Measurements from ENCODE around the gene NR1H2. TPM values are rescaled to one million over a fixed set of nuclear protein-coding genes. Genes with fewer than 3 reads are reported as not detected.
"Not testable (repeated sequence)": the region's sequence is repeated elsewhere in the genome, so short reads cannot be mapped to it uniquely, and the experiment has no call there.

The NR1H2 gene
- total RNA-seq: 10 to 100 TPM; 55.2 to 62.2 TPM

GRCh38 chr19:50376166-50377050 lies at the start of gene NR1H2:
Gene NR1H2 (plus strand): TSS chr19:50376457. CDS start chr19:50377606, 1,149 bp downstream.
- H3K4me1 Mint-ChIP-seq: peaks cover 23% of the 10 kb centered on the region
- no peaks in the 10 kb centered on the region for H3K27me3 Mint-ChIP-seq
- peak; percentile 95 for DNase-seq
- POLR2A ChIA-PET: no interaction called here
- H3K9me3 Mint-ChIP-seq: no peaks in the 10 kb centered on the region
- CTCF ChIA-PET: interaction anchor here (0.6 to 1.6 kb wide), 5 partner anchors 12 to 81 kb away, joined by 3 to 9 read pairs (median 4); no protein-coding TSS in a partner anchor
- H3K27ac Mint-ChIP-seq: peak within 1 kb of the TSS; percentile 99
- H3K36me3 Mint-ChIP-seq (ENCODE audit: low read depth): peaks cover 28% of the 10 kb centered on the region
- H3K4me3 Mint-ChIP-seq: peak within 1 kb of the TSS; percentile 92

GRCh38 chr19:50327013-50327412 lies 49.2 kb upstream of the NR1H2 start:
- ChIA-PET CTCF (interaction anchor here (0.8 kb wide), 1 partner anchor 11 kb away, joined by 3 read pairs; no protein-coding TSS in a partner anchor), POLR2A (no interaction called here)
- peaks cover 50% of the 10 kb centered on the region for H3K4me1 Mint-ChIP-seq
- no peak for DNase-seq
- H3K36me3 Mint-ChIP-seq (ENCODE audit: low read depth): peaks cover 14% of the 10 kb centered on the region
- peaks cover 4% of the 10 kb centered on the region for H3K9me3 Mint-ChIP-seq
- H3K27me3 Mint-ChIP-seq: peaks cover 23% of the 10 kb centered on the region
- peak overlapping the region; percentile 60 for H3K27ac Mint-ChIP-seq
- H3K4me3 Mint-ChIP-seq: peak overlapping the region; percentile 39

- H3K27me3 Mint-ChIP-seq: peaks cover 23% of the 10 kb centered on the region
Measured at GRCh38 chr19:50327461-50328223, 48.6 kb upstream of the NR1H2 start.

GRCh38 chr19:50328224-50328872 lies 47.9 kb upstream of the NR1H2 start:
- Mint-ChIP-seq H3K36me3 (ENCODE audit: low read depth) (peaks cover 16% of the 10 kb centered on the region), H3K4me1 (peaks cover 60% of the 10 kb centered on the region), H3K4me3 (no peak overlapping the region), H3K27ac (no peak overlapping the region), H3K27me3 (peaks cover 23% of the 10 kb centered on the region), H3K9me3 (peaks cover 4% of the 10 kb centered on the region)
- POLR2A ChIA-PET: no interaction called here
- DNase-seq: no peak
- CTCF ChIA-PET: interaction anchor here (0.6 to 1.8 kb wide), 10 partner anchors 9 to 341 kb away, joined by 3 to 12 read pairs (median 4); no protein-coding TSS in a partner anchor

More at GRCh38 chr19:50327461-50328223, 48.6 kb upstream of the NR1H2 start:
- Mint-ChIP-seq H3K36me3 (ENCODE audit: low read depth) (peaks cover 16% of the 10 kb centered on the region), H3K9me3 (peaks cover 4% of the 10 kb centered on the region), H3K27ac (peak overlapping the region; percentile 78), H3K4me1 (peaks cover 56% of the 10 kb centered on the region), H3K4me3 (peak overlapping the region; percentile 39)
- no peak for DNase-seq
- POLR2A ChIA-PET: no interaction called here
- CTCF ChIA-PET: interaction anchor here (1.0 to 1.8 kb wide), 5 partner anchors 9 to 90 kb away, joined by 3 to 12 read pairs (median 5); no protein-coding TSS in a partner anchor

GRCh38 chr19:50328873-50329145 lies 47.4 kb upstream of the NR1H2 start:
- Mint-ChIP-seq H3K9me3 (peaks cover 4% of the 10 kb centered on the region), H3K36me3 (ENCODE audit: low read depth) (peaks cover 16% of the 10 kb centered on the region), H3K4me3 (peak overlapping the region; percentile 83), H3K4me1 (peaks cover 65% of the 10 kb centered on the region), H3K27me3 (peaks cover 23% of the 10 kb centered on the region), H3K27ac (no peak overlapping the region)
- no peak for DNase-seq
- POLR2A ChIA-PET: no interaction called here
- CTCF ChIA-PET: interaction anchor here (0.6 to 1.8 kb wide), 14 partner anchors 10 to 341 kb away, joined by 3 to 12 read pairs (median 4); no protein-coding TSS in a partner anchor

GRCh38 chr19:50329146-50329925 lies 46.9 kb upstream of the NR1H2 start, which contains the start of gene KCNC3:
Gene KCNC3 (minus strand): TSS chr19:50329377. CDS start chr19:50329082, 295 bp downstream.
- Mint-ChIP-seq H3K27me3 (peaks cover 23% of the 10 kb centered on the region), H3K9me3 (peaks cover 4% of the 10 kb centered on the region), H3K4me3 (peak within 1 kb of the TSS; percentile 83), H3K27ac (peak within 1 kb of the TSS; percentile 89), H3K36me3 (ENCODE audit: low read depth) (peaks cover 16% of the 10 kb centered on the region), H3K4me1 (peaks cover 69% of the 10 kb centered on the region)
- ChIA-PET CTCF (interaction anchor here (0.6 to 1.8 kb wide), 13 partner anchors 9 to 342 kb away, joined by 3 to 12 read pairs (median 4); no protein-coding TSS in a partner anchor), POLR2A (no interaction called here)
- DNase-seq: peak; percentile 98

- peaks cover 71% of the 10 kb centered on the region for H3K4me1 Mint-ChIP-seq
- peaks cover 16% of the 10 kb centered on the region for H3K36me3 Mint-ChIP-seq (ENCODE audit: low read depth)
- peaks cover 23% of the 10 kb centered on the region for H3K27me3 Mint-ChIP-seq
- H3K9me3 Mint-ChIP-seq, DNase-seq, POLR2A ChIA-PET: not testable (repeated sequence)
- CTCF ChIA-PET: interaction anchor here (1.0 to 1.7 kb wide), 5 partner anchors 9 to 182 kb away, joined by 3 to 7 read pairs (median 5); no protein-coding TSS in a partner anchor
- H3K4me3 Mint-ChIP-seq: peak overlapping the region; percentile 83
- H3K27ac Mint-ChIP-seq: peak overlapping the region; percentile 89
Measured at GRCh38 chr19:50329926-50330294, 46.3 kb upstream of the NR1H2 start.

- ChIA-PET POLR2A (no interaction called here), CTCF (no interaction called here)
- peak; percentile 89 for DNase-seq
- Mint-ChIP-seq H3K9me3 (peaks cover 9% of the 10 kb centered on the region), H3K36me3 (ENCODE audit: low read depth) (peaks cover 16% of the 10 kb centered on the region), H3K27ac (peak overlapping the region; percentile 91), H3K4me1 (peaks cover 78% of the 10 kb centered on the region), H3K4me3 (peak overlapping the region; percentile 83), H3K27me3 (peaks cover 23% of the 10 kb centered on the region)
Measured at GRCh38 chr19:50330365-50331078, 45.7 kb upstream of the NR1H2 start.

GRCh38 chr19:50331221-50331993 lies 44.9 kb upstream of the NR1H2 start:
- peaks cover 76% of the 10 kb centered on the region for H3K4me1 Mint-ChIP-seq
- POLR2A ChIA-PET: no interaction called here
- H3K27ac Mint-ChIP-seq: peak overlapping the region; percentile 91
- H3K9me3 Mint-ChIP-seq: peaks cover 9% of the 10 kb centered on the region
- peak; percentile 37 for DNase-seq
- CTCF ChIA-PET: no interaction called here
- H3K4me3 Mint-ChIP-seq: peak overlapping the region; percentile 83
- H3K36me3 Mint-ChIP-seq (ENCODE audit: low read depth): peaks cover 16% of the 10 kb centered on the region
- peaks cover 23% of the 10 kb centered on the region for H3K27me3 Mint-ChIP-seq

- Mint-ChIP-seq H3K4me1 (peaks cover 71% of the 10 kb centered on the region), H3K27me3 (peaks cover 18% of the 10 kb centered on the region), H3K9me3 (peaks cover 8% of the 10 kb centered on the region), H3K4me3 (peak overlapping the region; percentile 83), H3K27ac (peak overlapping the region; percentile 91), H3K36me3 (ENCODE audit: low read depth) (peaks cover 14% of the 10 kb centered on the region)
- CTCF ChIA-PET: no interaction called here
- DNase-seq: no peak
- POLR2A ChIA-PET: no interaction called here
Measured at GRCh38 chr19:50331994-50332243, 44.3 kb upstream of the NR1H2 start.
